Cardiac muscle cell (in vitro differentiated cells and primary cell): ENCODE measurements around the gene OR2AG1. TPM values are rescaled to one million over a fixed set of nuclear protein-coding genes. Genes with fewer than 3 reads are reported as not detected.
A peak's percentile ranks its signal among the peaks of the same experiment; 100 is the strongest.

Experiments
- DNase-seq, 2 donors: peaks; one replicate each; pipeline versions ENCODE4 v3.0.0 to v3.0.0-alpha.2; 2010 to 2017; ENCODE audit warnings: low read depth in 1 of 2, low spot score in 1 of 2
- H3K27ac ChIP-seq: fragments of 200-600 bp; sonication (generic); 2 replicates; pipeline ENCODE4 v1.5.1; 2016
- H3K27me3 ChIP-seq: fragments of 200-600 bp; sonication (generic); 2 replicates; pipeline ENCODE4 v1.6.0; 2016; ENCODE audit warnings: control low read depth
- H3K36me3 ChIP-seq: fragments of 200-600 bp; sonication (generic); 2 replicates; pipeline ENCODE4 v1.5.1; 2016; ENCODE audit warnings: control low read depth
- H3K4me1 ChIP-seq: fragments of 200-600 bp; sonication (generic); 2 replicates; pipeline ENCODE4 v1.8.1; 2017; ENCODE audit warnings: low read depth, mild to moderate bottlenecking, mixed run types
- H3K4me3 ChIP-seq: fragments of 200-600 bp; sonication (generic); 2 replicates; pipeline ENCODE4 v1.5.1; 2016; ENCODE audit warnings: mild to moderate bottlenecking
- H3K9me3 ChIP-seq: fragments of 200-600 bp; sonication (generic); 2 replicates; pipeline ENCODE4 v1.5.1; 2017; ENCODE audit warnings: low read depth, mild to moderate bottlenecking, control low read depth
- CTCF ChIP-seq: IDR thresholded peaks from 2 replicates; pipeline ENCODE4 v1.5.1; 2012; ENCODE audit warnings: low read depth, mild to moderate bottlenecking, low read length
- polyA plus RNA-seq: library from polyadenylated mRNA; unstranded; fragments of >200 nt; fragmentation: Nextera tagmentation; extraction: Ambion mirVana; gene quantifications from 2 replicates; pipeline ENCODE4 v1.2.1, GENCODE V29; 2016
- total RNA-seq: library from RNA; depleted of rRNA; stranded (reverse); fragments of >200 nt; gene quantifications from 2 replicates; pipeline ENCODE4 v1.2.3, GENCODE V29; 2016

The OR2AG1 gene
- total and polyA plus RNA-seq, 2 experiments from 2014 or later: 0.09 TPM; not detected in 1

DNA sequence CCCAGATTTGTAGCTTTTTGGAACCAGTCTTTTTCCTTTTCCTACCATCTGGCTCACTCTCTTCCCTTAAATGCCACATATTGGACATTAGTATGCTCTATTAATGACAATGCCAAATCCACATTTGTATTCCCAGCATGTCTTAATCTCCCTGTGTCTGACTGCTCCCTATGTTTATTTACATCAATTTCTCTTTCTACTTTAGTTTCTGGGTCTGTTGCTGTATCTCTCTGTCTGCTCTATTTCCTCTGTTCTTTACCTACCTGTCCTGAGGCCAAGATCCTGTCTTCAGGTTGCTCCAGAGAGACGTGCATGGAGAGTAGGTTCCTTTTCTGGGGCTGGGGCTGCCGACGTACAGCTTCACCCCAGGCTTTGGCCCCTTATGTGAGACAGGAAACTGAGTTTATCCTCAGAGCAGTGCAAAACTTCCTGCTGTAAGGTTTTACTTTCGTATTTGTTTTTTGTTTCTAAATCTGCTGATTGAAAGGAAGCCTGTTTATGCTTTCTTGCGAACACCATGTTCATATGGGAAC lies 36.7 kb upstream of the OR2AG1 start:
- peak in 1 of 2 donors; percentile 11 for DNase-seq
- Histone ChIP-seq H3K36me3 (no peaks in the 10 kb centered on the region), H3K9me3 (no peaks in the 10 kb centered on the region), H3K4me3 (no peak overlapping the region), H3K27me3 (no peaks in the 10 kb centered on the region), H3K27ac (no peak overlapping the region), H3K4me1 (no peaks in the 10 kb centered on the region)
- no peak for TF ChIP-seq CTCF

DNA sequence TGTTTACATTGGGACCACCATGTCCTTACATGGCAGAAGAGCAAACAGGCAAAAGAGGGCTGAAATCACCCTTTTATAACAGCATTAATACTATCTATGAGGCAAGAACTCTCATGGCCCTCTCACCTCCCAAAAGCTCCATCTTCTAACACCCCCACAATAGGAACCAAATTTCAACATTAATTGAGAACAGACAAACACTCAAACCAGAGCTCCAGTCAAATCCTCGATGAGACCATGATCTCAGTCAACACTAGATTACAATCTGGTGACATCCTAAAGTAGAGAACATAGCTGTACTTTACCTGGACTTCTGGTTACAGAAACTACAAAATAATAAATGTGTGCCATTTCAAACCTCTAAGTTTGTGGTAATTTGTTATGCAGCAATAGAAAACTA lies 36.2 kb upstream of the OR2AG1 start:
- Histone ChIP-seq H3K36me3 (no peaks in the 10 kb centered on the region), H3K4me3 (no peak overlapping the region), H3K27me3 (no peaks in the 10 kb centered on the region), H3K4me1 (no peaks in the 10 kb centered on the region), H3K27ac (no peak overlapping the region), H3K9me3 (no peaks in the 10 kb centered on the region)
- TF ChIP-seq CTCF: no peak
- no peak for DNase-seq

DNA sequence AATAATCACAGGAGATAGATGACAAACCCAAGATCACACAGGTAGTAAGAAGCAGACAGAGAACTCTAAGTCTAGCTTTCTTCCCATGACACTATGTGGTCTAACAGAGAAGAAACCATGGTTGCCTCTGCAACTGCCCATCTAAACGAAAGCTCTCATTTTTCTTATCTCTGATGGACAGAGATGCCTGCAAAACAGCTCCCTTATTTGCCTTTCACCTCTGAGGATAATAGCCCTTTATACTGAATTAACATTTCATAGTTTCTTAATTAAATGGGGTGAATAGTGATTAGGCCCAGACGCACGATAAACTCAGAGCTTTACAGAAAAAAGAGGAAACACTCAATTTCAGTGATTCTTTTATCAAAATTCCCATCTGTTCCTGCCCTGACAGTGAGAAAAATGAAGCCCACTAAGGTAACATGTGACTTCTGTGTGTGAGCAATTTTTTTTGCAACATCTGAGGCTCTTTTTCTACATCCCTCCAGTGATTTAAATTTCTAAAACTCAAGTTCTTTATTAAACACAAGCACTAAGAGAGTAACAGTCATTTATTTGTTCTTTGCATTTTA lies 35.6 kb upstream of the OR2AG1 start:
- no peaks in the 10 kb centered on the region for H3K27me3 ChIP-seq
- H3K4me3 ChIP-seq: no peak overlapping the region
- TF ChIP-seq CTCF: no peak
- DNase-seq: no peak
- H3K4me1 ChIP-seq: no peaks in the 10 kb centered on the region
- no peaks in the 10 kb centered on the region for H3K36me3 ChIP-seq
- no peak overlapping the region for H3K27ac ChIP-seq
- no peaks in the 10 kb centered on the region for H3K9me3 ChIP-seq

GRCh38 chr11:6755303-6755952 lies 27.4 kb upstream of the OR2AG1 start:
- Histone ChIP-seq H3K27ac (no peak overlapping the region), H3K9me3 (no peaks in the 10 kb centered on the region), H3K36me3 (no peaks in the 10 kb centered on the region), H3K4me3 (no peak overlapping the region), H3K4me1 (no peaks in the 10 kb centered on the region), H3K27me3 (no peaks in the 10 kb centered on the region)
- peak; percentile 57 to 63 for DNase-seq
- peak; percentile 94 for TF ChIP-seq CTCF

DNA sequence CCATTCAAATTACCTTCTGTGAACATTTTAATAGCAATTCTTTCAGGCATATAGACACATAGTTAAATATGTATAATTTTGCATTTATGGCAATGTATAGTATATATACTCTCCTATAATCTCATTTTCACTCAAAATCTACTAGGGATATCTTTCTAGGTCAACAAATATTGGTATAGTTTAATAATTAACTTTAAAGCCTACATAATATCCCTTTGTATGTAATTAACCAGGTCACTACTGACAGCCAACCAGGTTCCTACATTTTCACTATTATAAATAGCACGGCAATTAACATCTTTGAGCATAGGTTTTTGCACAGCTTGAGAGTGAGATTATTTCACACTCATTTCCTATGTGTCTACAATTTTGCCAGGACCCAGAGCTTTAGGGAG lies 26.9 kb upstream of the OR2AG1 start:
- no peak for TF ChIP-seq CTCF
- no peak for DNase-seq
- Histone ChIP-seq H3K27ac (no peak overlapping the region), H3K36me3 (no peaks in the 10 kb centered on the region), H3K9me3 (no peaks in the 10 kb centered on the region), H3K27me3 (no peaks in the 10 kb centered on the region), H3K4me1 (no peaks in the 10 kb centered on the region), H3K4me3 (no peak overlapping the region)
